ENCODE measurements around the gene DHRSX. TPM values are rescaled to one million over a fixed set of nuclear protein-coding genes. Genes with fewer than 3 reads are reported as not detected.
"Not testable (repeated sequence)": the region's sequence is repeated elsewhere in the genome, so short reads cannot be mapped to it uniquely, and the experiment has no call there.

The DHRSX gene
- total and polyA plus RNA-seq, 2 experiments from 2014 or later, result 15.2 to 30.2 TPM

GRCh38 chrX:2462780-2463179 is 38.0 kb downstream of the DHRSX start:
- in situ Hi-C loops (cut with MboI), result no loop called here
- Histone ChIP-seq H3K79me2 (ENCODE audit: insufficient read depth) (peaks cover 37% of the 10 kb centered on the region), H3K9me3 (ENCODE audit: low read depth) (no peaks in the 10 kb centered on the region), H3K27me3 (replicated peaks; ENCODE audit: insufficient read depth) (no peaks in the 10 kb centered on the region), H3K4me1 (ENCODE audit: insufficient read depth) (no peaks in the 10 kb centered on the region), H3F3A (ENCODE audit: insufficient read depth) (no peaks in the 10 kb centered on the region), H3K4me2 (ENCODE audit: unreplicated experiment) (no peak overlapping the region), H2AFZ (no peak overlapping the region), H3K36me3 (ENCODE audit: low read depth) (no peaks in the 10 kb centered on the region), H3K4me3 (no peak overlapping the region), H3K9me2 (ENCODE audit: insufficient read depth) (no peaks in the 10 kb centered on the region), H3K27ac (no peak overlapping the region), H4K20me1 (ENCODE audit: insufficient read depth) (0 out of 2 replicates have a peak, but pooled peaks cover 4% of the 10 kb centered on the region), H3K9ac (no peak overlapping the region)
- WGBS, 2 experiments (ENCODE audit: low coverage in 1 of 2, low lambda C conversion rate in 2 of 2, missing lambda C conversion rate in 2 of 2), result 96 to 100% methylated on average over 3 of the region's 3 CpGs
- TF ChIP-seq EZH2phosphoT487 (IDR thresholded peaks at IDR 0.05; ENCODE audit: insufficient read depth, low read depth) (no peak), EZH2 (IDR thresholded peaks at IDR 0.05; ENCODE audit: insufficient read depth, poor library complexity, severe bottlenecking) (no peak)
- no peak for DNase-seq

DNA sequence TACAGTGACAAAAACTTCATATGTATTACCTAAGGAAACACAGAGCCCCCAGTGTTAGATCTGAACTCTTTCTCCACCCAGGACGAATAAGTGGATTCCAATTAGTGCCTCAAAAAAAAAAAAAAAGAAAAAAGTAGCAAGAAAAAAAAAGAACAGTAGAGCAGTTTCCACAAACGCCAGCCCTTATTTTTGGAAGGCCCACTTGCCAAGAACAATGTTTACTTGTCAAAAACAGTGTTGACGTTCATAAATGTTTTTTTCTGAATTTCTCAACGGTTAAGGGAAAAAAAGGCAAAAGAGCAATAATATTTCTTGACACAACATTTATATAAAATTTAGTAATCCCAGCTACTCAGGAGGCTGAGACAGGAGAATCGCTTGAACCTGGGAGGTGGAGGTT is 38.7 kb downstream of the DHRSX start:
- 47 to 55% methylated on average over 5 of the region's 5 CpGs for WGBS, 2 experiments (ENCODE audit: low coverage in 1 of 2, low lambda C conversion rate in 2 of 2, missing lambda C conversion rate in 2 of 2)
- H3K4me2 ChIP-seq (ENCODE audit: unreplicated experiment), result no peak overlapping the region
- no peak overlapping the region for H3K9ac ChIP-seq
- TF ChIP-seq EZH2phosphoT487 (IDR thresholded peaks at IDR 0.05; ENCODE audit: insufficient read depth, low read depth) (no peak), EZH2 (IDR thresholded peaks at IDR 0.05; ENCODE audit: insufficient read depth, poor library complexity, severe bottlenecking) (no peak)
- no peak overlapping the region for H3K27ac ChIP-seq
- no peaks in the 10 kb centered on the region for H3F3A ChIP-seq (ENCODE audit: insufficient read depth)
- DNase-seq, result no peak
- H3K9me2 ChIP-seq (ENCODE audit: insufficient read depth), result no peaks in the 10 kb centered on the region
- H3K79me2 ChIP-seq (ENCODE audit: insufficient read depth), result peaks cover 37% of the 10 kb centered on the region
- no peaks in the 10 kb centered on the region for H3K9me3 ChIP-seq (ENCODE audit: low read depth)
- no peak overlapping the region for H2AFZ ChIP-seq
- H3K4me1 ChIP-seq (ENCODE audit: insufficient read depth), result no peaks in the 10 kb centered on the region
- H3K36me3 ChIP-seq (ENCODE audit: low read depth), result no peaks in the 10 kb centered on the region
- H3K27me3 ChIP-seq (replicated peaks; ENCODE audit: insufficient read depth), result no peaks in the 10 kb centered on the region
- H3K4me3 ChIP-seq, result no peak overlapping the region
- 0 out of 2 replicates have a peak, but pooled peaks cover 4% of the 10 kb centered on the region for H4K20me1 ChIP-seq (ENCODE audit: insufficient read depth)
- in situ Hi-C loops (cut with MboI), result no loop called here

GRCh38 chrX:2461711-2462016 is 39.1 kb downstream of the DHRSX start:
- Histone ChIP-seq H3K79me2 (ENCODE audit: insufficient read depth) (peaks cover 37% of the 10 kb centered on the region), H3K9me3 (ENCODE audit: low read depth) (no peaks in the 10 kb centered on the region)
- WGBS, 2 experiments (ENCODE audit: low coverage in 1 of 2, low lambda C conversion rate in 2 of 2, missing lambda C conversion rate in 2 of 2), result 60 to 67% methylated on average over 8 of the region's 8 CpGs

DNA sequence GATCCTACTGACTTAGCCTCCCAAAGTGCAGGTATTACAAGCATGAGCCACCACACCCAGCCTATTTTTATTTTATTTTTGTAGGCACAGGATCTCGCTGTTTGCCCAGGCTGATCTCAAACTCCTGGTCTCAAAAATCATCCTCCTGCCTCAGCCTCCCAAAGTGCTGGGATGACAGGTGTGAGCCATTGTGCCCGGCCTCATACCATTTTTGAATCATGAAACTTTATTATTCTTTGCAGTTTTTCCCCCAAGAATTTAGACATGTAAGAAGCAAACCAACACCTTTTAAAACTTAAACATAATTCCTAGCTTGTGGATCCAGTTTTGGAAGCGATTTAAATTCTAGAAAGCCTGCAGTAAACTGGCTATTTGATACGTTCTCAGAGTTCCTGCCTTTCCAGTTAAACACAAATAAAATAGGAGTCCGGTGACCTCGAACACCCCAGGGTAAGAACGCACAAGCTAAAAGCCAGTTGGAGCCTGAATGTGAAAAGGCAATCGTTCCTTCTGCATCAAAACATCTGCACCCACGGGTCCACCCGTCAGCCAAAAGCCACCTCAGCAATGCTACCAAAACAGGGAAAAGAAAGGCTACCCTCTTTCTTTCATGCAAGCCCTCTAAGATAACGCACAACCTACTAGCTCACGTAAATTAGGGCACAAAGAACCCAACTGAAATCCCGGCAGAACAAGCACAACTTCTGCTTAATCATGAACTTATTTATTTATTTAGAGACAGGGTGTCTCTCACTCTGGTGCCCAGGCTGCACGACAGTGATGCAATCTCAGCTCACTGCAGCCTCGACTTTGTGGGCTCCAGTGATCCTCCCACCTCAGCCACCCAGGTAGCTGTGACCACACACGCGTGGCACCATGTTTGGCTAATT is 39.7 kb downstream of the DHRSX start:
- H3K9me2 ChIP-seq (ENCODE audit: insufficient read depth); H3K4me2 ChIP-seq (ENCODE audit: unreplicated experiment); H3F3A ChIP-seq (ENCODE audit: insufficient read depth); H3K36me3 ChIP-seq (ENCODE audit: low read depth); H3K9ac ChIP-seq; H4K20me1 ChIP-seq (ENCODE audit: insufficient read depth); in situ Hi-C loops (cut with MboI); H3K27me3 ChIP-seq (replicated peaks; ENCODE audit: insufficient read depth); DNase-seq; H3K9me3 ChIP-seq (ENCODE audit: low read depth); H3K4me3 ChIP-seq; H3K27ac ChIP-seq; H3K4me1 ChIP-seq (ENCODE audit: insufficient read depth); H2AFZ ChIP-seq: not testable (repeated sequence)
- H3K79me2 ChIP-seq (ENCODE audit: insufficient read depth), result peaks cover 37% of the 10 kb centered on the region
- WGBS, 2 experiments (ENCODE audit: low coverage in 1 of 2, low lambda C conversion rate in 2 of 2, missing lambda C conversion rate in 2 of 2), result 86 to 91% methylated on average over 17 of the region's 17 CpGs

More at GRCh38 chrX:2461711-2462016, 39.1 kb downstream of the DHRSX start:
- H4K20me1 ChIP-seq (ENCODE audit: insufficient read depth), result 0 out of 2 replicates have a peak, but pooled peaks cover 4% of the 10 kb centered on the region
- no peaks in the 10 kb centered on the region for H3F3A ChIP-seq (ENCODE audit: insufficient read depth)
- in situ Hi-C loops (cut with MboI), result no loop called here
- TF ChIP-seq EZH2phosphoT487 (IDR thresholded peaks at IDR 0.05; ENCODE audit: insufficient read depth, low read depth) (no peak), EZH2 (IDR thresholded peaks at IDR 0.05; ENCODE audit: insufficient read depth, poor library complexity, severe bottlenecking) (no peak)
- no peak overlapping the region for H3K4me3 ChIP-seq
- no peak overlapping the region for H3K27ac ChIP-seq
- no peaks in the 10 kb centered on the region for H3K36me3 ChIP-seq (ENCODE audit: low read depth)
- no peak overlapping the region for H3K9ac ChIP-seq
- H3K9me2 ChIP-seq (ENCODE audit: insufficient read depth), result no peaks in the 10 kb centered on the region
- H3K4me1 ChIP-seq (ENCODE audit: insufficient read depth), result no peaks in the 10 kb centered on the region
- no peak overlapping the region for H2AFZ ChIP-seq
- H3K27me3 ChIP-seq (replicated peaks; ENCODE audit: insufficient read depth), result no peaks in the 10 kb centered on the region
- H3K4me2 ChIP-seq (ENCODE audit: unreplicated experiment), result no peak overlapping the region
- DNase-seq, result no peak

- H3F3A ChIP-seq (ENCODE audit: insufficient read depth); in situ Hi-C loops (cut with MboI); H3K27me3 ChIP-seq (replicated peaks; ENCODE audit: insufficient read depth); DNase-seq; H3K36me3 ChIP-seq (ENCODE audit: low read depth); H3K4me1 ChIP-seq (ENCODE audit: insufficient read depth); H3K9me3 ChIP-seq (ENCODE audit: low read depth); H3K4me2 ChIP-seq (ENCODE audit: unreplicated experiment); H4K20me1 ChIP-seq (ENCODE audit: insufficient read depth); H3K27ac ChIP-seq; H3K9me2 ChIP-seq (ENCODE audit: insufficient read depth); H3K9ac ChIP-seq; H3K4me3 ChIP-seq; H2AFZ ChIP-seq: not testable (repeated sequence)
- peaks cover 31% of the 10 kb centered on the region for H3K79me2 ChIP-seq (ENCODE audit: insufficient read depth)
- WGBS, 2 experiments (ENCODE audit: low coverage in 1 of 2, low lambda C conversion rate in 2 of 2, missing lambda C conversion rate in 2 of 2), result 89 to 90% methylated on average over 10 of the region's 10 CpGs
These were observed 40.7 kb downstream of the DHRSX start for GRCh38 chrX:2460048-2460447.

All from GM23248 (cell line).